Activated CD4-positive, alpha-beta T cell treated with anti-CD3 and anti-CD28 coated beads for 4 hours (primary cell): ENCODE data around the gene ERN1.
"Not testable (repeated sequence)": the region's sequence is repeated elsewhere in the genome, so short reads cannot be mapped to it uniquely, and the experiment has no call there.

Source experiments
- DNase-seq, 2 donors: peaks; one replicate each; pipeline ENCODE4 v3.0.0-alpha.2; 2020

The ERN1 gene

DNA sequence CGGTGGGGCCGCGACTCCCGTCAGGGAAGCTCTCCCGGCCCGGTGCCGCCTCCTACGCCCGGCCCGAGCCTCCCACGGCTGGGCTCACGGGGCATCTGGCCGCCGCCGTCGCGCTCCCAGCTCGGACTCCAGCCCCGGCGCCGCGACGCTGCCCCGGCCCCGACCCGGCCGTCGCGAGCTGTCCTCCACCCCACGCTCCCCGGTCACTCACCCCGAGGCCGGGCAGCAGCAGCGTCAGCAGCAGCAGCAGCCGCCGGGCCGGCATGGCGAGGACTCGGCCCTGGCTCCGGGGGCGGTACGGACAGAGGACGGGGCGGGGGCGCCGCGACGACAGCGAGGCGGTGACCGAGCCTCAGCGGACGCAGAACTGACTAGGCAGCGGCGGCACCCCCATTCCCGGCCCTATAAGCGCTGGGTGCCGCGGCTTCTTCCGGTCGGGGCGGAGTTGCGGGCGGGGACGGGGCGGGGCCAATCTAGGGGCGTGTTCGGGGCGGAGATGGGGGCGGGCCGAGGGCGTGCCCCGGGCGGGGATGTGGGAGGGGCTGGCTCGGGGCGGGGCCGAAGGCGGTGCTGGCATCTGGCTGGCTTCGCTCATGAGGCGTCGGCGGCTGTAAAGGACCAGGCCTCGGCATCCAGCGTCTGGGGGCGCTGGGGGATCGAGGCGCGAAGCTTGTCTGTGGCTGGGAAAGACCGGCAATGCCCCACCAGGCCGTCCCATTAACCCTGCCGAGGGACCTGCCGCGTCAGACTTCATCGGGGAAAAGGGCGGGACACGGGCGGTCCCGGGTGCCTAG, at the start of gene ERN1:
TSS of gene ERN1 (minus strand) at position 380 of the 794 bp plus-strand sequence. CDS start at position 265, 115 bp downstream.
- peak; percentile 91 to 94 for DNase-seq

DNA sequence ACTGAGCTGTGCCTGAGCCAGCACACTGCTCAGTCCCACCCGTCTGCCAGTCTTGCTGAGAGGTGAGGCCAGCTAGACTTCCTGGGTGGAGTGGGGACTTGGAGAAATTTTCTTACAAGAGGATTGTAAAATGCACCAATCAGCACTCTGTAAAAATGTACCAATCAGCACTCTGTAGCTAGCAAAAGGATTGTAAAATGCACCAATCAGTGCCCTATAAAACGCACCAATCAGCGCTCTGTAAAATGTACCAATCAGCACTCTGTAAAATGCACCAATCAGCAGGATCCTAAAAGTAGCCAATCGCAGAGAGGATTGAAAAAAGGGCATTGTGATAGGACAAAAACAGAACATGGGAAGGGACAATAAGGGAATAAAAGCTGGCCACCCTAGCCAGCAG, 49.1 kb upstream of the ERN1 start:
- not testable (repeated sequence) for DNase-seq

DNA sequence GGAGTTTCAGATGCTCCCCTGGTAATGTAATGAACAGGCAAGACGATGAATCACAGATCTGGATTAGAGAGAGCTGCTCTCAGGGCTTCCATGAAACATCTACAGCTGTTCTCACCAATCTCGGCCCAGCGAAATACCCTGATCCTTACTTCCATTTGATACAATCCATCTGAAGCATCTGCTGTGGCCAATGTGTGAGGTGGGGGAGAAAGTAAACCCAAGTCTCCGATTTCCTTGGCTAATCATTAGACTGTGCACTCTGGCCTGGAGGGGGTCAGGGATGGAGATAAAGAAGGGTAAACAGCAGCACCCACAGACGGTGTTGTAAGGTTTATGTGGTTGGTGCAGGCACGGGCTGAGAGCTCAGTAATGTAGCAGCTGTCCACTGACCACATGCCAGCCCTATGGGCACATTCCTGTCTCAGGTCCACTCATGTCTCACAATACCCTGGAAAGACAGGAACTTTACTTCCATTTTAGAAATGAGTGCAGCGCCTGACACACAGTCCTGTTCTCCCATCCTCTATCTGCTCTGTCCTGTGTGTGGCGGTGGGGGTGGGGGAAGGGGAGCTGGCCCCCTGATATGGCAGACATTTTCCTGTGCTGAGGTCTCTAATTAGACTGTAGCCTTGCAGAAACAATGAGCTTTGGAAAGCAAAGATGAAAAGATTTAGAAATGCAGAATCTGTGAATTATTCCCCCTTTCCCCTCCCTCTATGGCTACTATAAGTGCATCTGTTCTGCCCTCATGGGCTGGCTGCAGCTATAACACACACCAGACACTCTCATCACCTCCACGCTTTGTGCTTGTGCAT, 48.3 kb upstream of the ERN1 start:
- no peak for DNase-seq

DNA sequence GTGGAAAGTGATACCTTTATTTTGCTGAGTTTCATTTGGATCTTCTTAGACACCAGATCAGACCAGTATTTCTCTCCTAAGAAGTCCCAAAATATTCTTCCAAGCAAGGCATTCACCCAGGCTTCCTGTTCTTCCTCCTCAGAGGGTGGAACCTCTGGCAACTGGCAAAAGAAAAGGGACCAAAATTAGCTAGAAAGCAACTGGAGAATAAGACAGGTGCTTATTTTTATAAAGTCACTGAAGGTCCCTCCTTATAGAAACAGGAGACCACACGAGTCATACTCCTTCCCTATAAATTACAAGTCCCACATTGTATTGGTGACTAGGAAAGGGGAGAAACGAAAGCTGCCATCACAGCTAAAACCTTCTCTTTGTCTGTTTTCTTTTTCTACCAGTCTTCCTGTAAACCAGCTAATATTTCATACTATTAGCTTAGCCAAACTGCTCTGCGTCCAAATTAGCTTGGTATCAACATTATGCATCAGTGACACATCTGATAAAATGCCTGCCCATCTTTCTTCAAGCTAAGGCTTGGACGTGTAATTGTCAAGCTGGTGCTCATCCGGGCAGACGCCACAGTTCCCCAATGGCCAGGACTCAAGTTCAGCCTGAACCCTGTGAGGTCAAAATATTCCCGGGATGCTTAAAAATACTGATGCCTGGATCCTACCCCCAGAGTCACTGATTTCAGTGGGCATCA, 47.5 kb upstream of the ERN1 start:
- DNase-seq: no peak

DNA sequence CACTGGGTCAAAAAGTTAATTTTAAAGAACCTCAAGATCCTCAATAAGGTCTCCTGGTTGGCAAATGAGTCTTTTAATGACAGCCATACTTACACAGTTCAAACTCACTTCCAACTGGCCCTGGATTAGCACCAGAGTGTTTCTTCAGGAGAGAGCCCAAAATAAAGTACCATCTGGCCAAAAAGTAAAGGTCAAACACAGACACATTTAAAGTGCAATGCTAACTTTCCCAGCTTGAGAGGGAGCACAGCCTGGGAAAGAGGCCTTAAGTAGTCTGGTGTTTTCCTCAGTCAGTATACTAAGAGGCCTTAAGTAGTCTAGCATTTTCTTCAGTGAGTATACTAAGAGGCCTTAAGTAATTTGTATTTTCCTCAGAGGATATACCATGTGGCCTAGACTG, 46.6 kb upstream of the ERN1 start:
- DNase-seq: no peak

DNA sequence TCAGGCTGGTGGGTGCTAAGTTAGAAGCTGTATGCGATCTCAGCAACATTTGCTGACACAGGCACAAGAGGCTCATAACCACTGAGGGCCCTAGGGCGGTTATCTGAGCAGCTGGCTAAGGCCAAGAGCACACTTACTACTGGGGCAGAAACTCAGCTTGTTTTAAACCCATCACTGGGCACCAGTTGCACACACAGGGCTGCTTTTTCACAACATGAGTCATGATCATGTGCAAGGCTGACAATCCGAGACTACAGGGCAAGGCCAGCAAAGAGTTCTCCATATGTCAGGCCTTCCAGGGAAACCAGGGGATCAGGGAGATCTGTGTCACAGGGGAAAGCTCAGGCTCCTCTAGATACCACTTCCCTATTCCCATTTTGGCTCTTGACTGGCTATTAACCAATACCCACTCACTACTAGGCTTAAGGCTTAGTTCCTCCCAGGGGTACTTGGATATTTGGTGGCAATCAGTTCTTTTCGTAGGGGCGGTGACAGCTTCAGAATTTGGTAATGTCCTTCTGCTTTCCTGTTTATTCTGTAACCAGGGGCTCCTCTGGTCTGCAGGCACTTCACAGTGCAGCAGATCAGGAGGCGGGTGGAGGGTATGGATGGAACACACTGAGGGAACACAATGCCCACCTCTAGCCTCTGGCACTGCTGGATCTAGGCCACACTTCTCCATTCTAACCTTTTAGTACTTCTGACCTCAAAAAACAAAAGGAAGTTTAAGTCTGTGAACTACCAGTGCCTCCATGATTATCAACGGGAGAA, 44.9 kb upstream of the ERN1 start:
- DNase-seq: no peak

DNA sequence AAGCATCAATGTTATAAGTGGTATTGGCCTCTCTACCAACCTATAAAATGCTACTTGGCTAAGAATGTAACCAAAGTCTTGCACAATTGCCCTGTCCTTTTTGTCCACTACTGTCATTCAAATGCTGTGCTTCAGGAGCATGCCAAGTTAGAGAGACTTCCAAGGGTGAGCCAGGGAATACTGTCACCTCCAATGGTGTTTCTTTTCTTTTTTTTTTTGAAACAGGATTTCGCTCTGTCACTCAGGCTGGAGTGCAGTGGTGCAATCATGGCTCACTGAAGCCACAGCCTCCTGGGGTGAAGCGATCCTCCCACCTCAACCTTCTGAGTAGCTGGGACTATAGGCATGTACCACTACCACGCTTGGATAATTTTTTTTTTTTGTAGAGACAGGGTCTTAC, 43.7 kb upstream of the ERN1 start:
- DNase-seq: no peak

DNA sequence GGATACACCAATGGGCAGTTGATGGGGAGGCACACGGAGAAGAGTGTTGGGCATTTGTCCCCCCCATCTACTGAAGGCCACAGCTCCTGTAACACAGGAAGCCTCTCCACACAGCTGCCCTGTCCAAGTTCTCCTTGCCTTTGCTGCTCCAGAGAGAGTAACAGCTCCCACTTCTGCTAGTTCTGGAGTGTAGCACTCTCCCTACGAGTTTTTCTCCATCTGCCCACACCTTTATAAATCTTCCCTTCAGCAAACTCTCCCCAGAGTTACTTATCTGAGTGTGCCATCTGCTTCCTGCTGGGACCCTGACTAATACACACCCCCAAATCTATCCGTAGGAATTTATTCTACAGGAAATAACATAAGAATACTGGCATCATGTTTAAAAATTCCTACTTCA, 42.6 kb upstream of the ERN1 start:
- DNase-seq: no peak

DNA sequence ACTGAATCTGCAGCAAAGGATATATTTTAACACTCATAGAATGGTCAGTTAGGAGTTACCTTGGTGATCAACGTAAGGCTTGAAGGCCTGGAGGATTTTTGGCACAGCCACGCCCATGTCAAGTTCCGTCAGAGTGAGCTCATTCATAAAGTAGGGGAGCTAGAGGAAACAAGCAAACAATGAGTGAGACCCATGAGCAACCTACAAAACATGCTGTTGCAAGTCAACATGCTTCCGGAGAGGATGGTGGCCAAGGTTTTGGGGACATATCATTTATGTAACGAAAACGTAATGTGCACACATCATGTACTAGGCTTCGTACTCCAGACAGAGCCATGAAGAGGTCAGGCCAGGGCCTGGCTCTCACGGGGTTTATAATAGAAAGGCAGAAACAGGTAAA, 41.1 kb upstream of the ERN1 start:
- DNase-seq: no peak

DNA sequence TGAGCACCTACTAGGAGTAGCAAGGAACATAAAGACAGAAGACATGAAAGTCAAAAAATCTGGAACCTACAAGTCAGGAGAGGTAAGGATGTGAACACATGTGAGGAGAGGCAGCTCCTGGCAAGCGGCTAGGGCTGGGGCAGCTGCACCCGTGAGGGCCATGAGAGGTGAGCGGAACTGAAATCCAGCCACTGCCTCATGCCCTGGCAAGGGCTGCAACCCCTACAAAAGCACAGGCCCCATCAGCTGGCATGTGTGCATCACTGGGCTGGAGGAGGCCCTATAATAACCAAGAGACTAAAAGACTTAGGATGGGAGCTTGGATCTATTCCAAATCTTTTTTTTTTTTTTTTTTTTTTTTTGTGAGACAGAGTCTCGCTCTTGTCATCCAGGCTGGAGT, 40.3 kb upstream of the ERN1 start:
- no peak for DNase-seq

DNA sequence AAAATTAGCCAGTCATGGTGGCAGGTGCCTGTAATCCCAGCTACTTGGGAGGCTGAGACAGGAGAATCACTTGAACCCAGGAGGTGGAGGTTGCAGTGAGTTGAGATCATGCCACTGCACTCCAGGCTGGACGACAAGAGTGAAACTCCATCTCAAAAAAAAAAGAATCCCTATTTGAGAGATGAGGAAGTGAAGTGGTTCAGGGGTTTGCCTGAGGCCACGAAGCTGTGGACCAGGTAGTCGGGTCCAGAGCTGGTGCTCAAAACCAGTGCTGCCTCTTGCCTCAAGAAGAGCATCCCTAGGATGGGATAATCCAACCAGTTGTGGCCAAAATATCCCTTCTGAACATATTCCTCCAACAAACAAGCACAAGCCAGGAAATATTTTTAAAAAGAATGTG, 37.7 kb upstream of the ERN1 start:
- not testable (repeated sequence) for DNase-seq

DNA sequence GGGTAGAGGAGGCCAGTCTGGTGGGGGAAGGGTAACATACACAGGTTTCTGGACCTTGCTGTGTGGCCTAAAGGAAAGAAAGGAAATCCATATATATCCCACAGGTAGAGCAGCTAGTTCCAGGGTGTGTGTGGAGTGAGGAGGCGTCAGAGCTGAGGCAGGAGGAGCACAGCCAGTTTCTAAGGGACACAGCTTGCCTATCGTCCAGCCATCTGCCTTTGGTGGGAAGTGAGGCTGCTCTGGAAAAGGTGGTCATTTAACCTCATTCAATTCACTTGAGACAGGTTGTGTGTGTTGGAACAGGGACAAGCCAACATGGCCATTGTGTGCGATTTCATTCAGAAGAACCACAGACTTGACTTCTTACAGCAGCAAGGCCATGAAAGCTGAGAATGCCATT, 36.9 kb upstream of the ERN1 start:
- no peak for DNase-seq

DNA sequence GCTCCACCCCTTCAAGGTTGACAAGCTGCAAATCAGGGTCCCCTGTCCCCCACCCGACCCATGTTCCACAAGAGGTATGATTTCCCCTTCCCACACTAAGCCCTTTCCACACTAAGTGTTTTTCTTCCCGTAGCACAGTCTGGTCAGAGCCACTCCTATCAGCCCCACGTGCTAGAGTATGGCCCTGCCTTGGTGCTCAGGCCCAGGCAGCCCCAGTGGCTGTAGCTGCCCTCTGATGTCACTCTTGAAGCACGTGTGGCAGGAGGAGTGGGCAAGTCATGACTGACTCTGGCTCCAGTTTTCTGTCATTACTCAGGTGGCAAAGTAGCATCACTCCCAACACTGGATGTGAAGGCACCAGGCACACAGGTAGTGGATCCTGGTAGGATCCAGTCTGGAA, 35.4 kb upstream of the ERN1 start:
- no peak for DNase-seq

DNA sequence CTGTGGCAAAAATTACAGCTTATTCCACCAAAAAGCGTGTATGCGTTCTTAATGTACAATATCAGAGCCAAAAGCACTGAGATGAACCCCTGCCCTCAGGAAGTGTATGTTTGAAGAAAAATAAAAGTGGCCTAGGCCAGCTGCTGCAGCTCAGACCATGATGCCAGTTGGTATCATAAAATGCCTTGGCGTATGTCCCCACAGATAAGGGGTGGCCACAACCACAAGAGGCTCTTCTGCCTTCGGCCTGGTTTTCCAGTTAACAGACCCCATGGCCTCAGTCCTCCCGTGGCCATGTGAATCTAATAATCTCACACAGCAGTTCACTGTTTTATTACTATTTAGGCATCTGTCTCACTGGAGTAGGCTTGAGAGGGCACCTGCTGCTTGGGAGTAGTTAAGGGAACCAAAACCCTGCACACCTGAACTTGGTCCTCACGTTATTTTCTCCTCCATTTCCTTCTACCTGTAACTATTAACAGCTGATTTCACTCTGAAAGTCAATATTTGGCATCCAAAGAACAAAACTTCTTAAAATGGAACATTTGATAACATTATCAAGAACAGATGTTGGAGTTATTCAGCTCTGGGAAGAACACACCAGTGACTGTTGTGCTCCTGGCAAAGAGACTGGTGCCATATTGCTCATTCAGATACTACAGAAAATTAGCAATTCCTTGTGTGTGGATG, 34.8 kb upstream of the ERN1 start:
- DNase-seq: no peak

DNA sequence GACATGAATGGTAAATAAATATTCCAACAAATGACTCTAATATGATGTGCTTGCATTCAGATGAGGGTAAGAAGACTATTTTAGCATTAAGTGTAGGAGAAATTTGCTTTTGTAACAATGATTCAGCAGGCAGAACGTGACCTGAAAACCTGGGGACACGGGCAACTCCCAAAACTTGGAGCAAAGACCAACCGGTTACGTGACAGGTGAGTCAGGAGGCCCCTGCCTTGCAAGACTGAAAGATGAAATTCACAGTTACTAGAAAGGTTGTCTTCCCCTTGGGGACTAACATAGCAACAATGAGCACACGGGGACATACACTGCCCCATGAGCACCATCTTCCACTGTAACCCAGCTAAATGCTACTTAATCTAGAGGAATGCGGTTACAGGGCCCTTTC, 33.5 kb upstream of the ERN1 start:
- DNase-seq: no peak

DNA sequence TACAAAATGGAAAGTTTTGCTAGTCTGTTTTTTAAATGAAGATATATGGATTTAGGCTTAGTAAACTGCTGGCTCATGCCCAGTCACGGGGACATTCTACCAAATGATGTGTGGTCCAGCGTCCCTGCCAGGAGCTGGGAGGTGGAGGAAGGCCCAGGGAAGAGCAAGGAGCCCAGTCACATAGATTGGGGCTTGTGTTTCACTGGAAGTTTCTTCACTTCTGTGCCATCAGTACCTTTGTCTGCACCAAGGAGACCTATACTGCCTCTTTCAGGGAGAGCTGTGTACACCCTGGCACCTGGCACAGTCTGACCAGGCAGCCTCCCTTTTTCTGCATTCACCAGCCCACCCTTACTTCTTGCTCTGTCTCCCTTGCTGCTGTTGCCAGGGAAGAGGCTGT, 32.6 kb upstream of the ERN1 start:
- no peak for DNase-seq

DNA sequence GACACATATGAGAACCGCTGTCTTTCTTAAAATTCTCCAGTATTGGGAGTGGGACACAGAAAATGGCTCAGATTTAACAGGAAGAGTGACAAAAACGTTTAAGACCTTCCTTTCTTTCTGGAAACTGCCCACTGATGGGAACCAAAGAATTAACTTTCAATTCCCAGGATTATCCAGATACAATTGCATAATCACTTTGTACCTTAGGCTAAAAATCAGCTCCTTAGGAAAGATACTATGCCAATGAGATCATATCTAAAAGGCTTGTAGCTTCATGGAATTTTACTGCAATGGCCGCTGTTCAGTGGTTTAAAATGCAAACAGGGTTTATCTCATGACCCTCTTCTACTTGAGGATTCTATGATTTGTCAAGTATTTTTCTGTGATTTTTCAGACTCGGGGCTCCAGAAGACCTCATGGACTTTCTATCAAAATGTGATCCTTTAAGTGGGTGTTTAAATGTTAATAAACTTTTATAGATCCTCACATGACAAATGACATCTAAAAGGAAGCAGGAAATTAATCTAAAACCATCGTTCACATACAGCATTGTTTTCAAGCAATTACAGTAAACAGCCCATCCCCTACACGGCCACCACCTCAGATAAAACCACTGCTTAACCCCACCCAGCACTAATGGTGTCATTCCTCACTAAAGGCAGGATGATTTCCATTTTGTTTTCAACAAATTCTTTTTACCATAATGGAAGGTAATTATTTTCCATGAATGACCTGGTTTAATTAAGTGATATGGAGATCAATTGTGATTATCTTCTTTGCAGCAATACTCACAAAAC, 31.6 kb upstream of the ERN1 start:
- no peak for DNase-seq

DNA sequence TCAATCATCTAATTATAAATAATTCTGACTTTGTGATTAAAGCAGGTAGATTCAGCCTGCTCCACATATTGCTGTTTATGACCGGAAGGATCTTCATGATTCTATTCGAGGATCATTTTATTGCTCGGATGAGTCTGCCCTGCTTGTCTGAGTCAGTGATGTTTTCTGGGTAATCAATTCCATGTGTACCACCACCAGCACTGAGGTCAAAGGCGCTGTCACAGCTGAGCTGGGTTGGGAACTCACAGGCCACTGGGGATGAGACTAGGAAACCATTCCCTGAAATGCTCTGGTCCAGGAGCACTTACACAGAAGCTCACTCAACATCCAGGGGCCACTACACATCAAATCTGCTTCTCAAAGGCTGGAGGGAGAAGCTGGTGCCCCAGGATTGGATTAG, 30.4 kb upstream of the ERN1 start:
- no peak for DNase-seq

DNA sequence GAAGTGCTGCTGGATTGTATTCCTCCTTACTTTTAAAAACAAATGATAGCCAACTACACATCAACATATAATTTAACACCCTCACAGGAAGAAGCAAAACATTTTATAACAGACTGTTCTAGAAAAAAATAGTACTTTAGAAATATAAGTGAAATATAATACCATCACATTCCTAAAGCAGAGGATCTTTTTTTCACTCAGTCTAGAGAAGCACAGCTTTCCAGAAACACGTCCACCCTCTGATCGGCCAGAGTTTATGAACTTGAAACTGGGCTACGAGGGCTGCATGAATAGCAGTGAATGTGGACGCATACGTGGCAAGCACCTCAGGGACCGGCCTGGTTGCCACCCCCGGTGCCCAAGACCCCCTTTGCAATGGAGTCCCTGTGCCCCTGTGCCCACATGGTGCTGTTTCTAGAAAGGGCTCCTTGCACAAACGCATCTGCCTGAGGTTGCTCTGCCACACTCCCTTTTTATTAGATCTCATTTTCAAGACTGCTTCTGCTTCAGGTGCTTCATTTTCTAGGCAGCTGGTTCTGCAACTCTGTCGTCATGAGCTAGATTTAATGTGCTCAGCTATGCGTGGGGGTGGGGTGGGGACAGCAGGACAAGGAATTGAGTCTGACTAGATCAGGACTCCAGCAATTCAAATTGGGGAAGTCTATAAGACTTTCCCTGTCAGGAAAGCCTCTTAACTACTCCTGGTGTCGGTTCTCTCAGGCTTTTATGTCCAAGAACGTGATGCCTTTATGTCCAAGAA, 29.1 kb upstream of the ERN1 start:
- no peak for DNase-seq

DNA sequence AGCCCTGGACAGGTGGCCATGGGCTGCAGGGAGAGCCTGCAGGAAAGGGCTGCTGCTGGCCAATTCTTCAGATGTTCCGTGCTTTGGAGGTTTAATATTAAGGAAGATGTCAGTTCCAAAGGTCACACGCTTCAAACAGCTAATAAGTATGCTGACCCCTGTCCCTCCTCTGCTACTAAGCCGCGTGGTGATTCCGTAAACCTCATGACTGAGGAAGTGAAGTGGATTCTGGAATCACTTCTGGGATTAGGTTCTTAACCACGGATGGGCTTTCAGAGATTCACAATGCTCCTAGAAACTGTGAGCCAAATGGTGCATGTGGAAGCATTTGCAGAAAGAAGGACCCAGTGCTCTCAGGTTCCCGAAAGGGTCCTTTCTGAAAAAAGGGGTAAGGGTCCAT, 28.5 kb upstream of the ERN1 start:
- DNase-seq: no peak
